H1 (cell line): ENCODE measurements around the gene CTPS1. TPM values are rescaled to one million over a fixed set of nuclear protein-coding genes. Genes with fewer than 3 reads are reported as not detected.

ENCODE experiments used
- CTCF ChIA-PET: fragments of 300-600 bp; sonication (Branson Sonifier 250); formaldehyde crosslinking; loops from one replicate; lab custom pipeline; 2021; ENCODE audit not compliant: partially characterized antibody; lab: Charles Lee
- POLR2A ChIA-PET: fragments of 300-600 bp; sonication (Branson Sonifier 250); formaldehyde crosslinking; loops from one replicate; lab custom pipeline; 2021; ENCODE audit warnings: inconsistent platforms; ENCODE audit not compliant: partially characterized antibody; lab: Charles Lee
- DNase-seq, 2 experiments: peaks; one replicate each; pipeline versions ENCODE4 v3.0.0 to v3.0.0-alpha.2; 2010 to 2022; ENCODE audit warnings: low spot score in 2 of 2, low read depth in 1 of 2, mixed read lengths in 1 of 2
- FAIRE-seq: peaks from 2 replicates; lab custom pipeline; 2011; peaks lifted over from hg19 to GRCh38; lab: Jason Lieb, UNC
- H2AFZ ChIP-seq: 2 replicates; pipeline ENCODE4 v1.8.1; 2012; ENCODE audit warnings: low read length, inconsistent platforms
- H2AK5ac ChIP-seq: 2 replicates; pipeline ENCODE4 v1.6.1; 2013; ENCODE audit warnings: low read depth, low read length
- H2BK120ac ChIP-seq: replicated peaks from 2 replicates; pipeline ENCODE3; 2013; ENCODE audit warnings: low read depth, low read length, inconsistent platforms
- H2BK12ac ChIP-seq: 2 replicates; pipeline ENCODE4 v1.6.1; 2013; ENCODE audit warnings: low read depth, low read length
- H2BK15ac ChIP-seq: 2 replicates; pipeline ENCODE4 v1.6.1; 2013; ENCODE audit warnings: low read length
- H2BK20ac ChIP-seq: 2 replicates; pipeline ENCODE4 v1.6.1; 2013; ENCODE audit warnings: low read length
- H2BK5ac ChIP-seq: 2 replicates; pipeline ENCODE4 v1.6.1; 2013; ENCODE audit warnings: low read depth, low read length
- H3K14ac ChIP-seq: 2 replicates; pipeline ENCODE4 v1.6.1; 2013; ENCODE audit warnings: inconsistent platforms; ENCODE audit not compliant: insufficient read length
- H3K18ac ChIP-seq: 2 replicates; pipeline ENCODE4 v1.6.1; 2013; ENCODE audit warnings: low read length; ENCODE audit errors: extremely low read depth
- H3K23ac ChIP-seq: 2 replicates; pipeline ENCODE4 v1.6.1; 2013; ENCODE audit warnings: inconsistent platforms; ENCODE audit not compliant: insufficient read length
- H3K23me2 ChIP-seq: 2 replicates; pipeline ENCODE4 v1.6.1; 2013; ENCODE audit warnings: low read depth, low read length
- H3K27ac ChIP-seq: 2 replicates; pipeline ENCODE4 v1.6.1; 2011; ENCODE audit warnings: low read depth, low read length, inconsistent platforms
- H3K27me3 ChIP-seq, 4 experiments: replicated peaks in 1 of 4; 1 replicate in 1 of 4; 2 replicates in 3 of 4; pipeline versions ENCODE4 v1.6.1 to v1.8.1; 2011 to 2013; ENCODE audit warnings: low read length in 3 of 4, mild to moderate bottlenecking in 3 of 4, inconsistent platforms in 2 of 4, mixed read lengths in 2 of 4, moderate library complexity in 1 of 4; ENCODE audit not compliant: control insufficient read depth in 3 of 4, insufficient read depth in 3 of 4; ENCODE audit errors: extremely low read depth in 1 of 4
- H3K36me3 ChIP-seq, 4 experiments: 2 replicates each; pipeline versions ENCODE4 v1.6.1 to v1.8.1; 2011 to 2013; ENCODE audit warnings: mild to moderate bottlenecking in 4 of 4, low read length in 3 of 4, moderate library complexity in 2 of 4, control low read depth in 1 of 4, inconsistent platforms in 1 of 4; ENCODE audit not compliant: insufficient read depth in 4 of 4, control insufficient read depth in 2 of 4
- H3K4ac ChIP-seq: replicated peaks from 2 replicates; pipeline ENCODE3; 2013; ENCODE audit warnings: low read length, low read depth, mixed read lengths, inconsistent platforms; ENCODE audit not compliant: insufficient read length
- H3K4me1 ChIP-seq, 4 experiments: replicated peaks in 1 of 4; 1 replicate in 1 of 4; 2 replicates in 3 of 4; pipeline versions ENCODE4 v1.6.1 to v1.8.1; 2011 to 2013; ENCODE audit warnings: low read length in 3 of 4, inconsistent platforms in 2 of 4, mixed read lengths in 1 of 4; ENCODE audit not compliant: insufficient read depth in 4 of 4, control insufficient read depth in 3 of 4
- H3K4me2 ChIP-seq, 2 experiments: 2 replicates each; pipeline versions ENCODE4 v1.6.1 to v1.8.1; 2011 to 2013; ENCODE audit warnings: low read depth in 2 of 2, low read length in 2 of 2, control low read depth in 1 of 2, inconsistent platforms in 1 of 2, mild to moderate bottlenecking in 1 of 2; ENCODE audit not compliant: insufficient read depth in 1 of 2
- H3K4me3 ChIP-seq, 4 experiments: fragments of 200-600, 300-600 bp in 1 of 4; sonication (generic), shearing (Covaris generic), sonication (Bioruptor Twin) in 1 of 4; 2 replicates each; pipeline versions ENCODE4 v1.5.1 to v1.8.1; 2011 to 2016; ENCODE audit warnings: low read length in 4 of 4, low read depth in 3 of 4, control low read depth in 2 of 4, inconsistent platforms in 2 of 4, mild to moderate bottlenecking in 2 of 4, mixed read lengths in 1 of 4, moderate library complexity in 1 of 4; ENCODE audit not compliant: insufficient read depth in 2 of 4; ENCODE audit errors: extremely low read depth in 1 of 4
- H3K56ac ChIP-seq: replicated peaks from 2 replicates; pipeline ENCODE3; 2013; ENCODE audit warnings: low read depth, mild to moderate bottlenecking, mixed read lengths, low read length, inconsistent platforms; ENCODE audit not compliant: insufficient read length
- H3K79me1 ChIP-seq: 2 replicates; pipeline ENCODE4 v1.6.1; 2013; ENCODE audit warnings: low read depth, low read length, control low read depth
- H3K79me2 ChIP-seq, 2 experiments: 2 replicates each; pipeline versions ENCODE4 v1.6.1 to v1.8.1; 2012 to 2013; ENCODE audit warnings: low read length in 2 of 2, mild to moderate bottlenecking in 2 of 2, inconsistent platforms in 1 of 2; ENCODE audit not compliant: insufficient read depth in 2 of 2, control insufficient read depth in 1 of 2
- H3K9ac ChIP-seq, 4 experiments: replicated peaks in 1 of 4; 1 replicate in 1 of 4; 2 replicates in 3 of 4; pipeline versions ENCODE4 v1.6.1 to v1.8.1; 2011 to 2013; ENCODE audit warnings: low read depth in 3 of 4, low read length in 3 of 4, control low read depth in 2 of 4, mild to moderate bottlenecking in 2 of 4, moderate library complexity in 2 of 4, inconsistent platforms in 1 of 4; ENCODE audit errors: extremely low read depth in 1 of 4
- H3K9me3 ChIP-seq, 2 experiments: 2 replicates each; pipeline versions ENCODE4 v1.6.1 to v1.8.1; 2012 to 2013; ENCODE audit warnings: mild to moderate bottlenecking in 2 of 2, moderate library complexity in 2 of 2, control low read depth in 1 of 2, inconsistent platforms in 1 of 2, low read depth in 1 of 2, low read length in 1 of 2, mixed read lengths in 1 of 2; ENCODE audit not compliant: insufficient read depth in 2 of 2
- H4K20me1 ChIP-seq, 2 experiments: replicated peaks in 1 of 2; 2 replicates each; pipeline versions ENCODE3 to v1.8.1; 2011 to 2013; ENCODE audit warnings: inconsistent platforms in 2 of 2, low read length in 2 of 2, mild to moderate bottlenecking in 1 of 2; ENCODE audit not compliant: insufficient read depth in 2 of 2, control insufficient read depth in 1 of 2
- H4K5ac ChIP-seq: 2 replicates; pipeline ENCODE4 v1.6.1; 2013; ENCODE audit warnings: low read length, low read depth, mixed read lengths, inconsistent platforms; ENCODE audit not compliant: insufficient read length
- H4K8ac ChIP-seq: 2 replicates; pipeline ENCODE4 v1.8.0; 2013; ENCODE audit warnings: mild to moderate bottlenecking, moderate library complexity, low read length, inconsistent platforms; ENCODE audit not compliant: insufficient read depth; ENCODE audit errors: extremely low read depth
- H4K91ac ChIP-seq: replicated peaks from 2 replicates; pipeline ENCODE3; 2013; ENCODE audit warnings: low read length, mixed read lengths, inconsistent platforms; ENCODE audit not compliant: insufficient read length
- BCL11A ChIP-seq, 2 experiments: IDR thresholded peaks; one replicate each; pipeline ENCODE4 v1.6.1; 2011; ENCODE audit warnings: low read depth in 2 of 2, low read length in 2 of 2, mild to moderate bottlenecking in 2 of 2
- GABPA ChIP-seq: IDR thresholded peaks from 2 replicates; pipeline ENCODE4 v1.6.1; 2011; ENCODE audit warnings: mild to moderate bottlenecking, low read length, moderate library complexity, borderline replicate concordance; ENCODE audit not compliant: insufficient read depth
- HDAC6 ChIP-seq: IDR thresholded peaks from one replicate; pipeline ENCODE4 v1.7.1; 2012; ENCODE audit warnings: low read depth, mild to moderate bottlenecking, inconsistent platforms, low read length, moderate library complexity
- KDM4A ChIP-seq: IDR thresholded peaks from one replicate; pipeline ENCODE4 v1.7.1; 2012; ENCODE audit warnings: low read depth, mild to moderate bottlenecking, moderate library complexity, low read length, inconsistent platforms; ENCODE audit not compliant: severe bottlenecking
- PHF8 ChIP-seq: fragments of 200-600 bp; sonication (generic); conservative IDR thresholded peaks from 2 replicates; pipeline ENCODE4 v1.7.1; 2012; ENCODE audit warnings: low read depth, mild to moderate bottlenecking, inconsistent platforms, low read length, moderate library complexity
- WGBS, 2 experiments: shearing (Covaris generic) in 1 of 2; methylation state at CpG; one replicate each; pipeline versions ENCODE4 v1.1.6 to v1.1.7; 2013 to 2015; ENCODE audit warnings: low lambda C conversion rate in 2 of 2, mixed read lengths in 2 of 2, inconsistent platforms in 1 of 2, low coverage in 1 of 2, missing lambda C conversion rate in 1 of 2; ENCODE audit not compliant: insufficient replicate concordance in 2 of 2, insufficient coverage in 1 of 2, insufficient read length in 1 of 2; ENCODE audit errors: extremely low coverage in 1 of 2, missing lambda C conversion rate in 1 of 2; 5-methylcytosine and 5-hydroxymethylcytosine counted together
- polyA plus RNA-seq, 7 experiments: library from polyadenylated mRNA; depleted of rRNA in 3 of 7; stranded (reverse) in 5 of 7; unstranded in 2 of 7; fragments of >200 nt in 5 of 7; fragments of 200-250 nt in 2 of 7; gene quantifications; 1 replicate in 5 of 7; 2 replicates in 1 of 7; 4 replicates in 1 of 7; pipeline versions ENCODE4 v1.2.1 to v1.2.3, GENCODE V29; 2011 to 2013; ENCODE audit warnings: missing spikeins in 2 of 7, mixed read lengths in 2 of 7
- total RNA-seq: library from RNA; stranded (reverse); fragmentation: NEBNext Ultra II Directional; extraction: Animal tissue kit (Norgen Biotek cat#: 25700); gene quantifications from 2 replicates; pipeline ENCODE4 v1.2.1, GENCODE V29; 2021
- TF ChIP-seq, protein P1 (sequence below): IDR thresholded peaks from 2 replicates; pipeline ENCODE4 v1.6.1; 2011; ENCODE audit warnings: low read length, improper control_type of control experiment

CTPS1 gene
- total and polyA plus RNA-seq, 2 of the 8 experiments (the other 6 are each of a cell fraction or from before 2014, with no cell fraction given), result 35.5 to 103 TPM

DNA sequence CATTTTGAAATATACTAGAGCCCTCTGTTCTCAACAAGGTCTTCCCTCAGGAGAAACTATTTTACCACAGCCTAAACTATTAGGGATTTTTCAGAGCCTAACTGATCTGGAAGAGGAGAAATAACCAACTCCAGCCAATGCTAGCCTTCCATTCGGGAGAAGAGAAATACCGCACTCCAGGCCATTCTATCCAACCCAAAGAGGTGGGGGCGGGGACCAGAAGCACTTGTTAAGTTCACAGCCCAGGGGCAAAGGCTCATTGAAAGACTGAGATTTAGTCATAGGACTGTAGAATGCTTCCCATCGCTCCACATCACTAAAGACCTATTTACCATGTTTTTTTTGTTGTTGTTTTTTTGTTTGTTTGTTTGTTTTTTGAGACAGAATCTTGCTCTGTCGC lies 77.4 kb downstream of the CTPS1 start:
- Histone ChIP-seq H3K27me3 (no peaks in the 10 kb centered on the region), H2BK12ac (no peak overlapping the region), H3K4me2 (no peak overlapping the region), H2BK120ac (no peak overlapping the region), H3K9ac (no peak overlapping the region), H4K5ac (no peak overlapping the region), H3K14ac (no peak overlapping the region), H3K9me3 (0 out of 4 replicates have a peak, but pooled peaks cover 2 to 5% of the 10 kb centered on the region in 2 experiments), H3K27ac (no peak overlapping the region), H2BK15ac (no peak overlapping the region), H3K56ac (no peak overlapping the region), H3K23ac (no peak overlapping the region), H3K18ac (no peak overlapping the region), H2BK5ac (no peak overlapping the region), H2AFZ (no peak overlapping the region), H3K36me3 (peaks cover 0 to 2% (median 0%) of the 10 kb centered on the region in 4 experiments; a peak in 1 of 8 replicates), H4K20me1 (no peaks in the 10 kb centered on the region), H2AK5ac (no peak overlapping the region), H4K91ac (no peak overlapping the region), H3K23me2 (no peaks in the 10 kb centered on the region), H3K4me3 (no peak overlapping the region), H2BK20ac (no peak overlapping the region), H3K4ac (no peak overlapping the region), H4K8ac (no peak overlapping the region), H3K79me1 (no peaks in the 10 kb centered on the region), H3K79me2 (no peaks in the 10 kb centered on the region), H3K4me1 (no peaks in the 10 kb centered on the region)
- ChIA-PET CTCF (no interaction called here), POLR2A (no interaction called here)
- no peak for DNase-seq
- TF ChIP-seq BCL11A (IDR thresholded peaks at IDR 0.05; ENCODE audit: low read depth in 2 of 2, low read length in 2 of 2) (no peak), PHF8 (no peak), KDM4A (no peak), GABPA (no peak), HDAC6 (no peak)
- TF ChIP-seq, protein P1, sequence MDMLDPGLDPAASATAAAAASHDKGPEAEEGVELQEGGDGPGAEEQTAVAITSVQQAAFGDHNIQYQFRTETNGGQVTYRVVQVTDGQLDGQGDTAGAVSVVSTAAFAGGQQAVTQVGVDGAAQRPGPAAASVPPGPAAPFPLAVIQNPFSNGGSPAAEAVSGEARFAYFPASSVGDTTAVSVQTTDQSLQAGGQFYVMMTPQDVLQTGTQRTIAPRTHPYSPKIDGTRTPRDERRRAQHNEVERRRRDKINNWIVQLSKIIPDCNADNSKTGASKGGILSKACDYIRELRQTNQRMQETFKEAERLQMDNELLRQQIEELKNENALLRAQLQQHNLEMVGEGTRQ, result no peak
- 89% methylated on average over 5 of the region's 5 CpGs; no CpG with 5 or more reads in 1 of the 2 experiments for WGBS, 2 experiments
- no peak for FAIRE-seq
